Stimulated activated CD8-positive, alpha-beta memory T cell treated with anti-CD3 and anti-CD28 coated beads, Interleukin-12 subunit alpha, Interleukin-12 subunit beta, amount 100 ng/mL, for 4 hours (primary cell): Measurements from ENCODE around the gene PTPRN2.
"Not testable (repeated sequence)": the region's sequence is repeated elsewhere in the genome, so short reads cannot be mapped to it uniquely, and the experiment has no call there.

ENCODE experiments used
- DNase-seq: peaks from one replicate; pipeline ENCODE4 v3.0.0-alpha.2; 2020; ENCODE audit warnings: low read depth

PTPRN2 gene

GRCh38 chr7:158050441-158050977 lies 537.1 kb downstream of the PTPRN2 start:
- DNase-seq: no peak

- no peak for DNase-seq
Measured at GRCh38 chr7:158049271-158049670, 538.4 kb downstream of the PTPRN2 start.

- no peak for DNase-seq
Measured at GRCh38 chr7:158048569-158048968, 539.1 kb downstream of the PTPRN2 start.

GRCh38 chr7:158047391-158048059 lies 540.1 kb downstream of the PTPRN2 start:
- DNase-seq: no peak

- not testable (repeated sequence) for DNase-seq
Measured at GRCh38 chr7:158046246-158046645, 541.4 kb downstream of the PTPRN2 start.

- DNase-seq: no peak
Measured at GRCh38 chr7:158044482-158044823, 543.2 kb downstream of the PTPRN2 start.

- DNase-seq: no peak
Measured at GRCh38 chr7:158043551-158044481, 543.8 kb downstream of the PTPRN2 start.

GRCh38 chr7:158042156-158042880 lies 545.3 kb downstream of the PTPRN2 start:
- no peak for DNase-seq

- no peak for DNase-seq
Measured at GRCh38 chr7:158040199-158040598, 547.4 kb downstream of the PTPRN2 start.

GRCh38 chr7:158039270-158039669 lies 548.4 kb downstream of the PTPRN2 start:
- no peak for DNase-seq

GRCh38 chr7:158037211-158037610 lies 550.4 kb downstream of the PTPRN2 start:
- no peak for DNase-seq

- no peak for DNase-seq
Measured at GRCh38 chr7:158035343-158035742, 552.3 kb downstream of the PTPRN2 start.

GRCh38 chr7:158034571-158034970 lies 553.1 kb downstream of the PTPRN2 start:
- no peak for DNase-seq

- DNase-seq: not testable (repeated sequence)
Measured at GRCh38 chr7:158033925-158034324, 553.7 kb downstream of the PTPRN2 start.

- DNase-seq: no peak
Measured at GRCh38 chr7:158033196-158033595, 554.4 kb downstream of the PTPRN2 start.

GRCh38 chr7:158032561-158033115 lies 555.0 kb downstream of the PTPRN2 start:
- DNase-seq: no peak

- DNase-seq: no peak
Measured at GRCh38 chr7:158031867-158032308, 555.7 kb downstream of the PTPRN2 start.

GRCh38 chr7:158030566-158030965 lies 557.1 kb downstream of the PTPRN2 start:
- no peak for DNase-seq

- no peak for DNase-seq
Measured at GRCh38 chr7:158030071-158030470, 557.6 kb downstream of the PTPRN2 start.

GRCh38 chr7:158029509-158029908 lies 558.1 kb downstream of the PTPRN2 start:
- no peak for DNase-seq

- no peak for DNase-seq
Measured at GRCh38 chr7:158028971-158029370, 558.7 kb downstream of the PTPRN2 start.
